Adrenal gland (tissue), 12 donors: Measurements from ENCODE around the gene CEBPB. TPM values are rescaled to one million over a fixed set of nuclear protein-coding genes. Genes with fewer than 3 reads are reported as not detected.

Source experiments
- DNase-seq, 7 donors: peaks; one replicate each; pipeline ENCODE4 v3.0.0-alpha.2; 2019 to 2020
- H3K27ac ChIP-seq, 5 donors: fragments of 200-600 bp; sonication (generic) in 4 of 5; 1 replicate in 3 of 5; 2 replicates in 2 of 5; pipeline versions ENCODE4 v1.5.1 to v1.8.0; 2016 to 2020; ENCODE audit warnings: mild to moderate bottlenecking in 1 of 5
- H3K27me3 ChIP-seq: fragments of 200-600 bp; 2 replicates; pipeline ENCODE4 v1.8.0; 2021
- H3K36me3 ChIP-seq, 2 donors: fragments of 200-600 bp; replicated peaks in 1 of 2; 1 replicate in 1 of 2; 2 replicates in 1 of 2; pipeline versions ENCODE4 v1.5.1 to v1.8.0; 2018 to 2022
- H3K4me1 ChIP-seq, 2 donors: fragments of 200-600 bp; replicated peaks in 1 of 2; 1 replicate in 1 of 2; 2 replicates in 1 of 2; pipeline versions ENCODE4 v1.5.1 to v1.8.0; 2018 to 2021
- H3K4me3 ChIP-seq, 4 donors: fragments of 200-600 bp; sonication (generic) in 3 of 4; one replicate each; pipeline ENCODE4 v1.5.1; 2016 to 2018
- H3K9me3 ChIP-seq, 3 donors: fragments of 200-600 bp; sonication (generic) in 1 of 3; replicated peaks in 1 of 3; 1 replicate in 2 of 3; 2 replicates in 1 of 3; pipeline versions ENCODE4 v1.5.1 to v1.8.0; 2016 to 2021
- POLR2A ChIP-seq, 2 donors: fragments of 450-650 bp; IDR thresholded peaks; one replicate each; pipeline ENCODE4 v1.6.1; 2017; ENCODE audit warnings: antibody characterized with exemption in 2 of 2, mild to moderate bottlenecking in 2 of 2, moderate library complexity in 1 of 2
- WGBS, 4 donors: extraction: QIAGEN DNeasy Blood & Tissue Kit in 2 of 4; methylation state at CpG; one replicate each; pipeline versions ENCODE4 v1.1.5 to v1.1.7; 2013 to 2017; 5-methylcytosine and 5-hydroxymethylcytosine counted together
- intact Hi-C, 2 donors: fragments of 100-400 bp; cut with DNase I; formaldehyde crosslinking; loops; one replicate each; pipeline versions ENCODE4 v1.14.1 to v1.15.0; 2022 to 2023
- polyA plus RNA-seq, 3 donors: library from polyadenylated mRNA; stranded (reverse); fragments of 200-250 nt in 2 of 3; fragments of 350-450 nt in 1 of 3; fragmentation: Illumina TruSeq in 1 of 3; extraction: RNeasy Lipid Tissue Mini Kit (QIAGEN cat#74804) in 1 of 3; gene quantifications; one replicate each; pipeline ENCODE4 v1.2.3, GENCODE V29; 2013 to 2014
- total RNA-seq, 9 donors: library from RNA; depleted of rRNA in 4 of 9; stranded (reverse); fragments of >200 nt in 4 of 9; fragments of 120-200 nt in 1 of 9; fragmentation: NEBNext Ultra II Directional in 1 of 9; extraction: Animal tissue kit (Norgen Biotek cat#: 25700) in 1 of 9; gene quantifications; one replicate each; pipeline versions ENCODE4 v1.1.0 to v1.2.4, GENCODE V29; 2013 to 2023
- TF ChIP-seq, protein P1 (sequence below), 6 experiments: fragments of 450-650 bp in 4 of 6; fragments of 200-600 bp in 2 of 6; sonication (generic) in 1 of 6; IDR thresholded peaks; 1 replicate in 5 of 6; 2 replicates in 1 of 6; pipeline versions ENCODE4 v1.5.1 to v1.8.0; 2016 to 2021; ENCODE audit warnings: antibody characterized with exemption in 6 of 6, mild to moderate bottlenecking in 2 of 6, moderate library complexity in 1 of 6
- donor health status: healthy with polysubstance abuse.
- donor health status: Bipolar disorder and iron deficiency.
- donor health status: DM: yes; HTN: yes; CAD: no.
- donor health status: DM: no; HTN: no; CAD: no.
- donor health status: DM: no; HTN: no; CAD: no.
- donor health status: DM: yes; HTN: yes; CAD: no.

Gene CEBPB
- total and polyA plus RNA-seq, 12 donors, result 14.9 to 272 (median 207) TPM

DNA sequence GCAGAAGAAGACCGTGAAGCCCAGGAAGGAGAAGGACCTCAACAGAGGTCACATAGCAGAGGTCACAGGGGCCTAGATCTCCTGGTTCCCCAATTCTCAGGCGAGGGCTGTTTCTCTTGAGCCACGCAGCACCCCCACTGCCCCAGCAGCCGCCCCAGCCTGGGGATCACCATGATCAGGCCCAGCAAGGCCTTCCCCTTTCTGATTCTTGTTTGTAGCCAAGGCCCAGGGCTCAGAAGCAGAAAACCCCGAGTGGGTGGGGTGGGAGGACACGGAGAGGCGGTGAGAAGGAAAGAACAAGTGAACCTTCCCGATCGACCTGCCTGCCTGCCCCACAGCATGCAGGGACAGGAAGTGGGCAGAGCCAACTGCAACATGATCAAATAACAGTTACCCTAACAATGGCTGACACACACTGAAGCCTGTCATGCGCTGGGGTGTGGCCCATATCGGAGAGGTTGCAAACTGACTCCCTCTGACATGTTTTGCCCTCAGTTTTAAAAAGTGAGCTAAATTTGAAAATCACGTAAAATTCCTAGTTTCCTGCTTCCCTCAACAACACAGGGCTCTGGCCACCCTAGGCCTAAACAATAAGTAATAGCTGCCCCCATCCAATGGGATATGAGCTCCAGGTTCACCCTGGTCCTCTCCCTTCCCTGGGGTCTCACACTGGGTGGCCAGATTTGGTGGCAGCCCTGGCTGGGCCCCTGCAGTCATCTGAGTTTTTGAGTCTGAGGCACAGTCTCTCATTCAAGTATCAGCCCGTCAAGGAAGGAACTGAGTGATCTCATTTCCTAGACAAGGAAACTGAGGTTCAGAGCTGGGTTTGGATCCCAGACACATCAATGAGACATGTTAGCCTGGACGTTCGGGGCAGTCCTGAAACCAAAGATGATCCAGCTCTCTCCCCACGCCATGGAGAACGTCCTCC, 43.6 kb upstream of the CEBPB start:
- Histone ChIP-seq H3K27ac (peak overlapping the region in 4 of 5 donors; percentile 5 to 87 (median 54)), H3K9me3 (no peaks in the 10 kb centered on the region), H3K4me1 (peaks cover 18 to 58% of the 10 kb centered on the region in 2 donors), H3K27me3 (no peaks in the 10 kb centered on the region), H3K36me3 (peaks cover 0 to 15% of the 10 kb centered on the region in 2 donors), H3K4me3 (no peak overlapping the region)
- WGBS, 4 donors, result 60 to 64% (median 62%) methylated on average over 15 to 17 of the region's 17 CpGs
- intact Hi-C loops, result no loop called here
- DNase-seq, result peak in 1 of 7 donors; percentile 27
- TF ChIP-seq, protein P1, sequence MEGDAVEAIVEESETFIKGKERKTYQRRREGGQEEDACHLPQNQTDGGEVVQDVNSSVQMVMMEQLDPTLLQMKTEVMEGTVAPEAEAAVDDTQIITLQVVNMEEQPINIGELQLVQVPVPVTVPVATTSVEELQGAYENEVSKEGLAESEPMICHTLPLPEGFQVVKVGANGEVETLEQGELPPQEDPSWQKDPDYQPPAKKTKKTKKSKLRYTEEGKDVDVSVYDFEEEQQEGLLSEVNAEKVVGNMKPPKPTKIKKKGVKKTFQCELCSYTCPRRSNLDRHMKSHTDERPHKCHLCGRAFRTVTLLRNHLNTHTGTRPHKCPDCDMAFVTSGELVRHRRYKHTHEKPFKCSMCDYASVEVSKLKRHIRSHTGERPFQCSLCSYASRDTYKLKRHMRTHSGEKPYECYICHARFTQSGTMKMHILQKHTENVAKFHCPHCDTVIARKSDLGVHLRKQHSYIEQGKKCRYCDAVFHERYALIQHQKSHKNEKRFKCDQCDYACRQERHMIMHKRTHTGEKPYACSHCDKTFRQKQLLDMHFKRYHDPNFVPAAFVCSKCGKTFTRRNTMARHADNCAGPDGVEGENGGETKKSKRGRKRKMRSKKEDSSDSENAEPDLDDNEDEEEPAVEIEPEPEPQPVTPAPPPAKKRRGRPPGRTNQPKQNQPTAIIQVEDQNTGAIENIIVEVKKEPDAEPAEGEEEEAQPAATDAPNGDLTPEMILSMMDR (IDR thresholded peaks at IDR 0.05), result no peak
- no peak for TF ChIP-seq POLR2A (IDR thresholded peaks at IDR 0.05)

DNA sequence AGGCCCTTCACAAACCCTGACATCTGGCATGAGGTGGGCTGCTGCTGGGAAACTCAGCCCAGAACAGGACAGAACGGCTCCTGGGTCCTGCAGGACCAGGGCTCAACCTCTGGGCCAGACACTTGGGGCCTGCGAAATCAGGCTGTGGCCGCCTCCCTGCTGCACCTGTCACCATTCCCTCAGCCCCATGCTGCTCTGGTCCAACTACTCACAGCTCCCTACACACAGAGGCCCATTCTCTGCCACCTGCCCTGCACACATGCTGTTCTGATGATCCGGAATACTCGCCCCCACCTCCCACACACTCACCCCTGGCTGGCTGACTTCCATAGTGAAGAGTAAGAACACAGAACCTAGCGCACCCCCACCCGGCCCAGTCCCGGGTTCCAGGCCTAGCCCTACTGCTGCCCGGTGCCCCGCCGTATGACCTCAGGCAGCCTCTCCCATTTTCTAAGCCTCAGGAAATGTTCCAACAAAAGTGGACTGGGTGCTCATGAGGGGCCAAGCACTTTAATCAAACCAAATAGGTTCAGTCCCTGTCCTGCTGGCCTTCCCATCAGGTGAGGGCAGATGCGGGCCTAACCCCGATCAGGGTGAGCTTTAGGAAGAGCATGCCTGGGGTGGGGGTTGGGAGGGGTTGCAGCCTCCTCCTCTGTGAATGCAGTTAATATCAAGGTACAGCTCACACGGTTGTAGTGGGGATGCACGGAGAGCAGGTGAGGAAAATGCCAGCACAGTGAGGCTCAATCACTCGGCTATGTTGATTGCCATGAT, 41.0 kb upstream of the CEBPB start:
- Histone ChIP-seq H3K4me3 (no peak overlapping the region), H3K36me3 (no peaks in the 10 kb centered on the region), H3K9me3 (no peaks in the 10 kb centered on the region), H3K27ac (peak overlapping the region in 2 of 5 donors; percentile 26 to 33), H3K27me3 (no peaks in the 10 kb centered on the region), H3K4me1 (peaks cover 28 to 55% of the 10 kb centered on the region in 2 donors)
- no peak for DNase-seq
- TF ChIP-seq, protein P1 (IDR thresholded peaks at IDR 0.05), result no peak
- no peak for TF ChIP-seq POLR2A (IDR thresholded peaks at IDR 0.05)
- 75 to 83% (median 82%) methylated on average over 13 to 16 of the region's 16 CpGs for WGBS, 4 donors
- intact Hi-C loops, result no loop called here

DNA sequence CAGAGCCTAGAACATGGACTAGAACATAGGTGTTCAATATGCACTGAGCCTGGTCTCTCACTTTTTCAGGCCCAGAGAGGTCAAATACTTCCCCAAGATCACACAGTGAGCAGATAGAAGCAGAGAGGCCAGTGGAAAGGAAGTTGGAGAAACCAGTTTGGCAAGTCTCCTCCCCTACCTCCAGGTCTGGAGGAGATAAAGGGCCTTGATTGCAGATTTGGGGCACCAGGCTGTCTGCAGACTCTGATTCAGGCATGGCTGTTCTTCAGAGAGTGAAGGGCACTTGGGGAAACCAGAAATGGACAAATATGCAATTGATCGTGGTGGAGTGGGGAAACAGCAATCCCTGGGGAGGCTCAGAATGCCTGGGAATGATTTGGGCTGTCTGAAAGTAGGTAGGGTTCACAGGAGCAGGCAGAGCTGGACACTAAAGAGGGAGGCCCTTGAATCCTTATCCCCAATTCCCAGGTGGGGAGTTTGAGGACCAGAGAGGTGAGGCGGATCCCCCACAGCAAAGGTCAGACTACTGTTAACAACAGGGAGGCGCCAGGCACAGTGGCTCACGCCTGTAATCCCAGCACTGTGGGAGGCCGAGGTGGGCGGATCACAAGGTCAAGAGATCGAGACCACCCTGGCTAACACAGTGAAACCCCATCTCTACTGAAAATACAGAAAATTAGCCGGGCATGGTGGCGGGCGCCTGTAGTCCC, 39.4 kb upstream of the CEBPB start:
- H3K27ac ChIP-seq, result peak overlapping the region in 3 of 5 donors; percentile 23 to 38 (median 26)
- no peaks in the 10 kb centered on the region for H3K9me3 ChIP-seq
- TF ChIP-seq POLR2A (IDR thresholded peaks at IDR 0.05), result no peak
- TF ChIP-seq, protein P1 (IDR thresholded peaks at IDR 0.05), result no peak
- peaks cover 28 to 49% of the 10 kb centered on the region in 2 donors for H3K4me1 ChIP-seq
- 80 to 88% (median 82%) methylated on average over 8 to 10 of the region's 10 CpGs for WGBS, 4 donors
- DNase-seq, result no peak
- intact Hi-C loops, result no loop called here
- H3K36me3 ChIP-seq, result no peaks in the 10 kb centered on the region
- no peaks in the 10 kb centered on the region for H3K27me3 ChIP-seq
- no peak overlapping the region for H3K4me3 ChIP-seq
